ENCODE data around the gene EEFSEC.

DNA sequence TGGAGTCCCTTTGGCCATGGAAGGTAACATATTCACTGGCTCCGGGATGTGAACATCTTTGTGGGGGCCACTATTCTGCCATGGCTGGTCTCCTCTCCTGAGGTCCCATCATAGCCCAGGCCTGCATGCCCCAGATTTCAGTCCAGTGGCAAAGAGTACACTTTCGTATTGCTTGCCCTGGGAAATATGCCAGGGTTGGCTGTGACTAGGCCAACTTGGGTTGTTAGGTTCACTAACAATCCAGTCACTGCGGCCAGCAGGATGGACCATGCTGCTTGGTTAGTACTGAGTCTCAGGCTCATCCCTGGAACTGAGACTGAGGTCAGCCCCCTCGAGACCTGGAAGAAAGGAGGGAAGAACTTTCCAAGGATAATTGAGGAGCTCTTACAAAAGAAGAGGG, 9.8 kb upstream of the EEFSEC start:
- no peak for TF ChIP-seq CTCF (IDR thresholded peaks at IDR 0.05)
- no peak for TF ChIP-seq ZFX (IDR thresholded peaks at IDR 0.05; ENCODE audit: borderline replicate concordance)
